Measurements from ENCODE around the gene PRDX6. TPM values are rescaled to one million over a fixed set of nuclear protein-coding genes. Genes with fewer than 3 reads are reported as not detected.

Gene PRDX6
- total and polyA plus RNA-seq, 2 of the 8 experiments (the other 6 are each of a cell fraction or from before 2014, with no cell fraction given) = 348 to 677 TPM

DNA sequence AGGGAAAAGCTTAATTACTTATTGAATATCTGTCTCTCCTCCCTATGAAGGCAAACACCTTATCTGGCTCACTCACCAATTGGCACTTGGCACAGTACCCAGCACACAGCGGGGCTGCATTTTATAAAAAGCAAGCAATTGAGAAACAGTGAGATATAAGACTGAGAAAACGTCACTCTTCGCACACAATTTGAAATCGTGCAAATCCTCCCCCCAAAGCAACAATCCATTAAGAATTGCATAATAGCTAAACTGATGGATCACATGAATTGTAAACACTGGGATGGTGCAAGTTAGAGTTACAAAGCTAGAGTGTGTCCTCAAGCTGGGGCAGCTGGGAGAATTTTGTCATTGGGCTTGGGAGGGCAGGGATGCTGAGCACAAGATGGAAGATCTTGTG is 27.1 kb downstream of the PRDX6 start:
- peaks cover 5 to 9% (median 7%) of the 10 kb centered on the region in 4 experiments; a peak in 5 of 7 replicates for H3K4me1 ChIP-seq (replicated peaks in 1 of 4; ENCODE audit: control insufficient read depth in 3 of 4, insufficient read depth in 4 of 4, low read length in 3 of 4)
- H3K27me3 ChIP-seq (replicated peaks in 1 of 4; ENCODE audit: control insufficient read depth in 3 of 4, extremely low read depth in 1 of 4, insufficient read depth in 3 of 4, low read length in 3 of 4) = no peaks in the 10 kb centered on the region
- no peaks in the 10 kb centered on the region for H3K79me2 ChIP-seq (ENCODE audit: control insufficient read depth in 1 of 2, insufficient read depth in 2 of 2, low read length in 2 of 2)
- H3K27ac ChIP-seq (ENCODE audit: low read depth, low read length) = no peak overlapping the region
- H3K4me2 ChIP-seq (ENCODE audit: insufficient read depth in 1 of 2, low read depth in 2 of 2, low read length in 2 of 2) = no peak overlapping the region
- DNase-seq (ENCODE audit: low read depth in 1 of 2, low spot score in 2 of 2) (no peak), FAIRE-seq (no peak)
- H3K4me3 ChIP-seq (ENCODE audit: extremely low read depth in 1 of 4, insufficient read depth in 2 of 4, low read depth in 3 of 4, low read length in 4 of 4) = no peak overlapping the region
- no peak overlapping the region for H2BK120ac ChIP-seq (replicated peaks; ENCODE audit: low read depth, low read length)
- H2BK5ac ChIP-seq (ENCODE audit: low read depth, low read length) = no peak overlapping the region
- no peak overlapping the region for H4K91ac ChIP-seq (replicated peaks; ENCODE audit: insufficient read length, low read length)
- no peaks in the 10 kb centered on the region for H3K9me3 ChIP-seq (ENCODE audit: insufficient read depth in 2 of 2, low read depth in 1 of 2, low read length in 1 of 2)
- H2BK12ac ChIP-seq (ENCODE audit: low read depth, low read length) = no peak overlapping the region
- H2BK15ac ChIP-seq (ENCODE audit: low read length) = 0 out of 2 replicates have a peak overlapping the region, but pooled peaks have one; percentile 22
- no peak overlapping the region for H2BK20ac ChIP-seq (ENCODE audit: low read length)
- 94% methylated on average over 4 of the region's 4 CpGs; no CpG with 5 or more reads in 1 of the 2 experiments for WGBS, 2 experiments (ENCODE audit: extremely low coverage in 1 of 2, insufficient coverage in 1 of 2, insufficient read length in 1 of 2, insufficient replicate concordance in 2 of 2, low coverage in 1 of 2, low lambda C conversion rate in 2 of 2, missing lambda C conversion rate in 1 of 2)
- ChIA-PET CTCF (ENCODE audit: partially characterized antibody) (interaction anchor here (0.9 to 1.6 kb wide), 6 partner anchors 14 to 75 kb away, joined by 3 to 6 read pairs (median 4); no protein-coding TSS in a partner anchor), POLR2A (ENCODE audit: partially characterized antibody) (interaction anchor here (0.8 to 1.9 kb wide), 3 partner anchors 14 to 31 kb away, joined by 3 to 5 read pairs (median 4); no protein-coding TSS in a partner anchor)
- no peak overlapping the region for H3K9ac ChIP-seq (replicated peaks in 1 of 4; ENCODE audit: extremely low read depth in 1 of 4, low read depth in 3 of 4, low read length in 3 of 4)
- no peak overlapping the region for H2AK5ac ChIP-seq (ENCODE audit: low read depth, low read length)
- no peaks in the 10 kb centered on the region for H3K79me1 ChIP-seq (ENCODE audit: low read depth, low read length)
- H3K36me3 ChIP-seq (ENCODE audit: control insufficient read depth in 2 of 4, insufficient read depth in 4 of 4, low read length in 3 of 4) = no peaks in the 10 kb centered on the region
- no peak overlapping the region for H3K56ac ChIP-seq (replicated peaks; ENCODE audit: insufficient read length, low read depth, low read length)
- no peak overlapping the region for H3K23ac ChIP-seq (ENCODE audit: insufficient read length)
- no peak overlapping the region for H3K14ac ChIP-seq (ENCODE audit: insufficient read length)
- no peak overlapping the region for H4K5ac ChIP-seq (ENCODE audit: insufficient read length, low read depth, low read length)
- no peak overlapping the region for H3K4ac ChIP-seq (replicated peaks; ENCODE audit: insufficient read length, low read depth, low read length)
- no peak overlapping the region for H4K8ac ChIP-seq (ENCODE audit: extremely low read depth, insufficient read depth, low read length)
- no peak overlapping the region for H3K18ac ChIP-seq (ENCODE audit: extremely low read depth, low read length)
- H3K23me2 ChIP-seq (ENCODE audit: low read depth, low read length) = no peaks in the 10 kb centered on the region
- no peaks in the 10 kb centered on the region for H4K20me1 ChIP-seq (replicated peaks in 1 of 2; ENCODE audit: control insufficient read depth in 1 of 2, insufficient read depth in 2 of 2, low read length in 2 of 2)
- H2AFZ ChIP-seq (ENCODE audit: low read length) = no peak overlapping the region
- TF ChIP-seq KDM4A (IDR thresholded peaks at IDR 0.05; ENCODE audit: low read depth, low read length, severe bottlenecking) (no peak), GABPA (IDR thresholded peaks at IDR 0.05; ENCODE audit: borderline replicate concordance, insufficient read depth, low read length) (no peak), EP300 (IDR thresholded peaks at IDR 0.05; ENCODE audit: borderline replicate concordance in 1 of 2, low read depth in 2 of 2, low read length in 2 of 2) (no peak), SUZ12 (IDR thresholded peaks at IDR 0.05; ENCODE audit: low read length) (no peak), SP4 (IDR thresholded peaks at IDR 0.05; ENCODE audit: low read length) (no peak), JUND (IDR thresholded peaks at IDR 0.05; ENCODE audit: low read length) (no peak), JUN (IDR thresholded peaks at IDR 0.05; ENCODE audit: low read depth, low read length) (no peak), RBBP5 (IDR thresholded peaks at IDR 0.05; ENCODE audit: borderline replicate concordance, low read depth, low read length) (no peak), EGR1 (IDR thresholded peaks at IDR 0.05; ENCODE audit: borderline replicate concordance, low read depth, low read length) (no peak), KDM1A (IDR thresholded peaks at IDR 0.05; ENCODE audit: borderline replicate concordance, low read length) (no peak), TAF1 (IDR thresholded peaks at IDR 0.05; ENCODE audit: low read depth, low read length) (no peak), CHD1 (IDR thresholded peaks at IDR 0.05; ENCODE audit: low read depth, low read length) (no peak), MAFK (IDR thresholded peaks at IDR 0.05; ENCODE audit: low read depth, low read length) (no peak)
- TF ChIP-seq, protein P1, sequence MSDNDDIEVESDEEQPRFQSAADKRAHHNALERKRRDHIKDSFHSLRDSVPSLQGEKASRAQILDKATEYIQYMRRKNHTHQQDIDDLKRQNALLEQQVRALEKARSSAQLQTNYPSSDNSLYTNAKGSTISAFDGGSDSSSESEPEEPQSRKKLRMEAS (IDR thresholded peaks at IDR 0.05) = no peak

All from H1 (cell line).